Embryonic facial prominence (tissue), 1 donor: ENCODE results near the gene CACNA2D3.

Experiments used
- DNase-seq: peaks from one replicate; pipeline ENCODE4 v3.0.0-alpha.2; 2016; ENCODE audit errors: extremely low spot score

Gene CACNA2D3

GRCh38 chr3:54670201-54671000, 548.0 kb downstream of the CACNA2D3 start:
- DNase-seq, result no peak

GRCh38 chr3:54671511-54671910, 549.2 kb downstream of the CACNA2D3 start:
- no peak for DNase-seq

DNA sequence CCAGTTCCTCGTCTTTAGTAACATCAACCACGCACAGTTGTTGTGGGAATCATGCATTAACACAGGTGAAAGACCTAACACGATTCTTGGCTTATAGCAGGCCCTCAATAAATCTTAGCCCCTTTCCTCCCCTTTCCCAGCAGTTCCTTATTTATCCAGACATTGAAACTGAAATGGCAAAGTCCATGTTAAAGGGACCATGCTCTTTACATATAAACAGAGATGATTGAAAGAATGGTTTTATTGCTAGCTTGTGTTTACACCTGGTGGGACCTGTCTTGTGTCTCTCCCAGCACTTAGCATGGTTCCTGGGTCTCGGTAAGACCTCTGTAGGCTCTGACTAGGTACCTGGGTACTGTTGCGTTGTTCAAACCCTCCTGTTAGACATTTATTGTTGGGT, 553.7 kb downstream of the CACNA2D3 start:
- DNase-seq, result no peak

GRCh38 chr3:54681706-54682105, 559.4 kb downstream of the CACNA2D3 start:
- no peak for DNase-seq

- no peak for DNase-seq
Observed at GRCh38 chr3:54685213-54685612, 562.9 kb downstream of the CACNA2D3 start.

GRCh38 chr3:54691289-54691771, 569.0 kb downstream of the CACNA2D3 start:
- DNase-seq, result no peak

GRCh38 chr3:54696313-54696712, 574.0 kb downstream of the CACNA2D3 start:
- no peak for DNase-seq

GRCh38 chr3:54698054-54698453, 575.7 kb downstream of the CACNA2D3 start:
- no peak for DNase-seq

GRCh38 chr3:54703923-54704322, 581.6 kb downstream of the CACNA2D3 start:
- peak; percentile 43 for DNase-seq

DNA sequence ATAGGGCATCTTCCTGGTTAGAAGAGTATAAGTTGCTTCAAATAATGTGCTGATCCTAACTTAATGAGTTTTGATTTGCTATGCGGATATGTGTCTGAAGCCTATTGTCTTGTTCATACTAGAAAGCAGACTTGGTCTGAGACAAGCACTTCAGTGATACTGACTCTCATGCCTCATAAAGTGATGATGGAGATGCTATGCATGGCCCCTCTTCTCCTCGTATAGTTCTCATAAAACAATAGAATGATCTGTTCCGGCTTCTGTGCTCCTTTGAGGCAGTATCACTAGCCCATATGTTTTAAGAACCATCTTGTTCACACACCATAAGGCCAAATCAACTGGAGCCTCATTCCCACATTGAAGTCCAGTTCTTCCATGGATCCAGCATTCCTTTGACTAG, 583.4 kb downstream of the CACNA2D3 start:
- no peak for DNase-seq

GRCh38 chr3:54706738-54707137, 584.4 kb downstream of the CACNA2D3 start:
- DNase-seq, result no peak

DNA sequence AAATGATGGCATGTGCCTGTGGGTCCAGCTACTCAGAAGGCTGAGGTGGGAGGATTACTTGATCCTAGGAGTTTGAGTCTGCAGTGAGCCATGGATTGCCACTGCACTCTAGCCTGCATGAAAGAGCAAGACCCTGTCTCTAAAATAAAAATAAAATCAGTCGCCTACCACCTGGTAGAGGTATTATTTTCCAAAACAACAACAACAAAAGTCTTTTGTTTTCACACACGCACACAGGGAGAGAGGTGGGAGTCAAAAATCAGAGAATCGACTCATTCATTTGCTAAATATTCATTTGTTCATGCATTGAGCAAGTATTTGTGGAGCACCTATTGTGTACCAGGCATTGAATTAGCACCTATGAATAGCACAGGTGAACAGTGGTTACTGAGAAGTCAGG, 587.4 kb downstream of the CACNA2D3 start:
- DNase-seq, result no peak

DNA sequence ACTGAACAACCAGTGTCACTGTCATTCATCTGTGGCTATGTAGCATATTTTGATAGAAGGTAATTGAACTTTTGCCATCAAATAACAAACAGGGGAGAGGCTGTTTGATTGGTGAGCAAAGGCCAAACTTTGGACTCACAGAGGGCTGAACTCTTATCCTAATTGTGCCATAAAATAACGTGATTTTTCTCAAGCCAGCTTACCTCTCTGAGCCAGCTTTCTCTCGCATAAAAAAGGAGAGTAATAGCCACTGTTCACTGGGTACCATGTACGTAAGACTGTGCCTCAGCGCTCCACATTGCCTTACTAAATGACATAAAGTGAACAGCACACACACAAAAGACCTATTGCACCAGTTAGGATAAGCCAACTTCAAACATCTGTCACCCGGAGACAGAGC, 588.6 kb downstream of the CACNA2D3 start:
- DNase-seq, result no peak

DNA sequence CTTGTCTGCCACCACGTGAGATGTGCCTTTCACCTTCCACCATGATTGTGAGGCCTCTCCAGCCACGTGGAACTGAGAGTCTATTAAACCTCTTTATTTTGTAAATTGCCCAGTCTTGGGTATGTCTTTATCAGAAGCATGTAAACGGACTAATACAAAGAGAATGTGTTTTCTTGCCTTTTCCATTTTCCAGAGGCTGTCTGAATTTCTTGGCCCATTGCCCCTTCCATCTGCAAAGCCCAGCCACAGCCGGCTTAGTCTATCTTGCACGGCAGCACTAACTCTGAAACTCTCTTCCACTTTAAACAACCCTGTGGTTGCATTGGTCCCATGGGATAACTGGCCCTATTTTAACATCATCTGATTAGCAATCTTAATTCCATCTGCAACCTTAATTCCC, 590.2 kb downstream of the CACNA2D3 start:
- no peak for DNase-seq

GRCh38 chr3:54713031-54713430, 590.7 kb downstream of the CACNA2D3 start:
- no peak for DNase-seq

- DNase-seq, result no peak
Observed at GRCh38 chr3:54713455-54713854, 591.1 kb downstream of the CACNA2D3 start.

GRCh38 chr3:54714035-54714434, 591.7 kb downstream of the CACNA2D3 start:
- DNase-seq, result no peak

DNA sequence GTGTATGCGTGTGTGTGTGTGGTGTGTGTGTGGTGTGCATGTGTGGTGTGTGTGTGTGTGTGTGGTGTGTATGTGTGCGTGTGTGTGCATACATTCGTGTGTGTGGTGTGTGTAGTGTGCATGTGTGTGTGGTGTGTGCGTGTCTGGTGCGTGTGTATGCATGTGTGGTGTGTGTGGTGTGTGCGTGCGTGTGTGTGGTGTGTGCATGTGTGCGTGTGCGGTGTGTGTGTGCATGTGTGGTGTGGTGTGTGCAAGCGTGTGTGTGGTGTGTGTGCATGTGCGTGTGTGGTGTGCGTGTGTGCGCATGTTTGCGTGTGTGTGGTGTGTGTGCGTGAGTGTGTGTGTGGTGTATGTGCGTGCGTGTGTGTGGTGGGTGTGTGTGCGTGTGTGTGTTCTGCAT, 595.2 kb downstream of the CACNA2D3 start:
- DNase-seq, result no peak

DNA sequence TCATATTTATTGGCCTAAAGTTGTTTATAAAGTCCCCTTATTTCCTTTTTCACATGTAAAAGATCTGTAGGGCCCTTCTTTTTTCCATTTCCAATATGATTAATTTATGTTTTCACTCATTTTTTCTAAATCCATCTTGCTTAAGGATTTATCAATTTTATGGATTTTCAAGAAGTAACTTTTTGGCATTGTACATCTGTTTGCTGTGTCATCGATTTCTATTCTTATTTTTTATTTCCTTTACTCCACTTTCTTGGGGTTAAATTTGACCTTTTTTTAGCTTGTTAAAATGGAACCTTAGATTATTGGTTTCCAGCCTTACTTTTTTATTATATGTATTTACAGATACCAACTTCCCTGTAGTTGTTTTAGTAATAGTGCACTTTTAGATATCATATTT, 597.6 kb downstream of the CACNA2D3 start:
- DNase-seq, result no peak

- no peak for DNase-seq
Observed at GRCh38 chr3:54720604-54721003, 598.3 kb downstream of the CACNA2D3 start.

- no peak for DNase-seq
Observed at GRCh38 chr3:54731732-54732445, 609.5 kb downstream of the CACNA2D3 start.

- DNase-seq, result peak; percentile 71
Observed at GRCh38 chr3:54733106-54734006, 611.0 kb downstream of the CACNA2D3 start.
